Gastrocnemius medialis (tissue), 4 donors: ENCODE measurements around the gene ADGRV1. TPM values are rescaled to one million over a fixed set of nuclear protein-coding genes. Genes with fewer than 3 reads are reported as not detected.

Experiments used
- ATAC-seq, 2 donors: fragments of 150-250 bp; one replicate each; pipeline ENCODE4 v1.9.1; 2016
- DNase-seq, 2 donors: peaks; one replicate each; pipeline ENCODE4 v3.0.0-alpha.2; 2019
- H3K27ac ChIP-seq, 4 donors: fragments of 200-600 bp; sonication (generic); 1 replicate in 1 of 4; 2 replicates in 3 of 4; pipeline ENCODE4 v1.5.1; 2016 to 2018; ENCODE audit warnings: mild to moderate bottlenecking in 2 of 4, moderate library complexity in 1 of 4
- H3K27me3 ChIP-seq, 3 donors: fragments of 200-600 bp; sonication (generic) in 2 of 3; 1 replicate in 1 of 3; 2 replicates in 2 of 3; pipeline versions ENCODE4 v1.5.1 to v1.6.0; 2016 to 2019; ENCODE audit warnings: mild to moderate bottlenecking in 1 of 3, moderate library complexity in 1 of 3
- H3K36me3 ChIP-seq, 2 donors: fragments of 200-600 bp; sonication (generic) in 1 of 2; one replicate each; pipeline ENCODE4 v1.5.1; 2017 to 2018
- H3K4me1 ChIP-seq, 2 donors: fragments of 200-600 bp; sonication (generic) in 1 of 2; one replicate each; pipeline ENCODE4 v1.5.1; 2016 to 2017; ENCODE audit warnings: mild to moderate bottlenecking in 2 of 2
- H3K4me3 ChIP-seq, 4 donors: fragments of 200-600 bp; sonication (generic) in 3 of 4; 1 replicate in 1 of 4; 2 replicates in 3 of 4; pipeline ENCODE4 v1.5.1; 2016 to 2019; ENCODE audit warnings: mild to moderate bottlenecking in 2 of 4
- H3K9me3 ChIP-seq, 3 donors: fragments of 200-600 bp; sonication (generic) in 2 of 3; 1 replicate in 1 of 3; 2 replicates in 2 of 3; pipeline ENCODE4 v1.5.1; 2016 to 2019
- CTCF ChIP-seq, 5 experiments: fragments of 450-650 bp in 3 of 5; fragments of 200-600 bp in 2 of 5; sonication (generic) in 2 of 5; IDR thresholded peaks in 4 of 5; conservative IDR thresholded peaks in 1 of 5; 1 replicate in 4 of 5; 2 replicates in 1 of 5; pipeline ENCODE4 v1.5.1; 2016 to 2019; ENCODE audit warnings: antibody characterized with exemption in 5 of 5, mild to moderate bottlenecking in 3 of 5, moderate library complexity in 3 of 5
- POLR2A ChIP-seq, 2 donors: fragments of 450-650 bp; IDR thresholded peaks; one replicate each; pipeline ENCODE4 v1.6.1; 2017; ENCODE audit warnings: antibody characterized with exemption in 2 of 2, mild to moderate bottlenecking in 2 of 2, moderate library complexity in 2 of 2
- in situ Hi-C, 4 donors: fragments of 200-750 bp; cut with MboI; loops; one replicate each; pipeline versions ENCODE4 v1.15.0 to v1.8.0; 2017; ENCODE audit warnings: low sequenced_read_pairs in 4 of 4
- intact Hi-C: fragments of 100-400 bp; cut with DNase I; formaldehyde crosslinking; loops from one replicate; pipeline ENCODE4 v1.15.1; 2023; ENCODE audit warnings: low total_unique reads
- total RNA-seq, 4 donors: library from RNA; depleted of rRNA; stranded (reverse); fragments of >200 nt; gene quantifications; one replicate each; pipeline versions ENCODE4 v1.1.0 to v1.2.3, GENCODE V29; 2016

The ADGRV1 gene
- total RNA-seq, 4 donors from 2014 or later, result 0.22 to 0.41 TPM; not detected in 2

GRCh38 chr5:90941002-90941720 is 382.6 kb downstream of the ADGRV1 start:
- in situ Hi-C loops, result loop anchor here in 2 of 4 donors (25.0 kb wide), 1 partner anchor 146 kb away; no protein-coding TSS in a partner anchor
- no peak overlapping the region for H3K27ac ChIP-seq
- DNase-seq (no peak), ATAC-seq (no peak)
- H3K27me3 ChIP-seq, result no peaks in the 10 kb centered on the region
- no peaks in the 10 kb centered on the region for H3K9me3 ChIP-seq
- intact Hi-C loops, result no loop called here
- H3K36me3 ChIP-seq, result no peaks in the 10 kb centered on the region
- no peaks in the 10 kb centered on the region for H3K4me1 ChIP-seq
- H3K4me3 ChIP-seq, result no peak overlapping the region
- no peak for TF ChIP-seq CTCF (IDR thresholded peaks at IDR 0.05 in 4 of 5, conservative IDR thresholded peaks at IDR 0.05 in 1 of 5)
- TF ChIP-seq POLR2A (IDR thresholded peaks at IDR 0.05), result no peak

GRCh38 chr5:90944116-90944515 is 385.5 kb downstream of the ADGRV1 start:
- Histone ChIP-seq H3K9me3 (no peaks in the 10 kb centered on the region), H3K36me3 (no peaks in the 10 kb centered on the region), H3K4me1 (no peaks in the 10 kb centered on the region), H3K27me3 (no peaks in the 10 kb centered on the region), H3K27ac (no peak overlapping the region), H3K4me3 (no peak overlapping the region)
- DNase-seq (no peak), ATAC-seq (no peak)
- in situ Hi-C loops (loop anchor here in 2 of 4 donors (25.0 kb wide), 1 partner anchor 143 kb away; no protein-coding TSS in a partner anchor), intact Hi-C loops (no loop called here)
- TF ChIP-seq CTCF (IDR thresholded peaks at IDR 0.05 in 4 of 5, conservative IDR thresholded peaks at IDR 0.05 in 1 of 5) (no peak), POLR2A (IDR thresholded peaks at IDR 0.05) (no peak)

DNA sequence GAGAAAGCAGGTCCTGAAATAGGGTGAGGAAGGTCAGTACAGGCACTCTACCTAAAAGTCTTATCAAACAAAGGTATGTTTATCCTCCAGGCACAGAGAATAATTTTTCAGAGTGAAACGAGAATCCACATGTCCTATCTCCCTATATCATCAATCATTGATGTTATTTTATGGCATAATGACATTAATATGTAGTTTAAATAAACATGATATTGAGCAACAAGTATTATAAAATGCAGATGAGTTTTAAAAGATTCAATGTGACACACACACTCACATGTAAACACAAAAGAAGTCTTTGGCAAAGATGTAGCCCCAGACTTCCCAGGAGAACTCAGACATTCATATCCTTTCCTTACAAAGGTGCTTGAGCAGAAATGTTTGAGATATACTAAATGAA is 389.1 kb downstream of the ADGRV1 start:
- intact Hi-C loops, result no loop called here

GRCh38 chr5:90948969-90949368 is 390.4 kb downstream of the ADGRV1 start:
- H3K36me3 ChIP-seq, result no peaks in the 10 kb centered on the region
- intact Hi-C loops, result no loop called here
- in situ Hi-C loops, result loop anchor here in 2 of 4 donors (25.0 kb wide), 1 partner anchor 138 kb away; no protein-coding TSS in a partner anchor

More for the DNA sequence above, 389.1 kb downstream of the ADGRV1 start:
- Histone ChIP-seq H3K4me3 (no peak overlapping the region), H3K27me3 (no peaks in the 10 kb centered on the region), H3K36me3 (no peaks in the 10 kb centered on the region), H3K9me3 (no peaks in the 10 kb centered on the region), H3K4me1 (no peaks in the 10 kb centered on the region), H3K27ac (no peak overlapping the region)
- in situ Hi-C loops, result loop anchor here in 2 of 4 donors (25.0 kb wide), 1 partner anchor 140 kb away; no protein-coding TSS in a partner anchor
- ATAC-seq, result no peak
- TF ChIP-seq POLR2A (IDR thresholded peaks at IDR 0.05) (no peak), CTCF (IDR thresholded peaks at IDR 0.05 in 4 of 5, conservative IDR thresholded peaks at IDR 0.05 in 1 of 5) (no peak)
- DNase-seq, result no peak

More at GRCh38 chr5:90948969-90949368, 390.4 kb downstream of the ADGRV1 start:
- no peaks in the 10 kb centered on the region for H3K9me3 ChIP-seq
- no peaks in the 10 kb centered on the region for H3K27me3 ChIP-seq
- DNase-seq (no peak), ATAC-seq (no peak)
- TF ChIP-seq POLR2A (IDR thresholded peaks at IDR 0.05) (no peak), CTCF (IDR thresholded peaks at IDR 0.05 in 4 of 5, conservative IDR thresholded peaks at IDR 0.05 in 1 of 5) (no peak)
- H3K4me3 ChIP-seq, result no peak overlapping the region
- no peaks in the 10 kb centered on the region for H3K4me1 ChIP-seq
- H3K27ac ChIP-seq, result no peak overlapping the region
